Retinal pigment epithelial cell (primary cell): ENCODE results near the gene SPINK4.
A peak's percentile ranks its signal among the peaks of the same experiment; 100 is the strongest.

Experiments
- DNase-seq: peaks from one replicate; pipeline ENCODE4 v3.0.0-alpha.2; 2010; ENCODE audit warnings: low read depth
- H3K4me3 ChIP-seq: 2 replicates; pipeline ENCODE4 v1.5.1; 2011; ENCODE audit warnings: mild to moderate bottlenecking, low read length, control low read depth, moderate library complexity
- CTCF ChIP-seq: conservative IDR thresholded peaks from 2 replicates; pipeline ENCODE4 v1.5.1; 2011; ENCODE audit warnings: low read depth, low read length, control low read depth, inconsistent platforms

SPINK4 gene

GRCh38 chr9:33287087-33287490 is 47.1 kb downstream of the SPINK4 start:
- H3K4me3 ChIP-seq: no peak overlapping the region
- DNase-seq: no peak
- peak; percentile 86 for TF ChIP-seq CTCF

GRCh38 chr9:33288235-33288634 is 48.3 kb downstream of the SPINK4 start:
- TF ChIP-seq CTCF: no peak
- no peak for DNase-seq
- H3K4me3 ChIP-seq: no peak overlapping the region

- DNase-seq: no peak
- no peak overlapping the region for H3K4me3 ChIP-seq
- TF ChIP-seq CTCF: no peak
Measured at GRCh38 chr9:33288828-33289483, 49.0 kb downstream of the SPINK4 start.

GRCh38 chr9:33289496-33289895 is 49.5 kb downstream of the SPINK4 start:
- no peak for DNase-seq
- peak overlapping the region; percentile 92 for H3K4me3 ChIP-seq
- TF ChIP-seq CTCF: no peak

GRCh38 chr9:33289936-33290246 is 49.9 kb downstream of the SPINK4 start:
- H3K4me3 ChIP-seq: peak overlapping the region; percentile 92
- no peak for TF ChIP-seq CTCF

GRCh38 chr9:33290247-33291030 is 50.5 kb downstream of the SPINK4 start, which contains the start of gene NFX1:
Gene NFX1, plus strand, starts transcription at chr9:33290516. Its CDS starts 57 bp downstream, at chr9:33290573.
- peak; percentile 97 for DNase-seq
- H3K4me3 ChIP-seq: peak within 1 kb of the TSS; percentile 92
- no peak for TF ChIP-seq CTCF

More at GRCh38 chr9:33289936-33290246, 49.9 kb downstream of the SPINK4 start:
- no peak for DNase-seq

GRCh38 chr9:33291031-33291397 is 51.0 kb downstream of the SPINK4 start:
- no peak for TF ChIP-seq CTCF
- no peak for DNase-seq
- peak overlapping the region; percentile 92 for H3K4me3 ChIP-seq
